ENCODE results near the gene EP400. TPM values are rescaled to one million over a fixed set of nuclear protein-coding genes. Genes with fewer than 3 reads are reported as not detected.

Gene EP400
- total and polyA plus RNA-seq, 2 of the 4 experiments (the other 2 are of a cell fraction): 4.3 to 11.4 TPM

GRCh38 chr12:131962069-131962468 lies 12.3 kb downstream of the EP400 start:
- Histone ChIP-seq H2BK20ac (ENCODE audit: low read depth, low read length) (no peak overlapping the region), H3K79me1 (ENCODE audit: low read depth in 1 of 2, low read length in 2 of 2) (peaks cover 17 to 67% of the 10 kb centered on the region in 2 experiments), H2AFZ (replicated peaks; ENCODE audit: low read length, poor library complexity) (no peak overlapping the region), H3K36me3 (ENCODE audit: control insufficient read depth, insufficient read depth, low read length) (peaks cover 5% of the 10 kb centered on the region), H4K91ac (ENCODE audit: insufficient read depth, low read depth, low read length) (no peak overlapping the region), H3K9me3 (ENCODE audit: control insufficient read depth, insufficient read depth, low read length) (no peaks in the 10 kb centered on the region), H4K20me1 (ENCODE audit: insufficient read depth, low read length) (peaks cover 55% of the 10 kb centered on the region), H2BK15ac (ENCODE audit: low read depth, low read length) (no peak overlapping the region), H3K18ac (ENCODE audit: low read depth, low read length) (no peak overlapping the region), H2AK9ac (replicated peaks; ENCODE audit: low read depth, low read length, poor library complexity) (no peak overlapping the region), H3K23ac (ENCODE audit: low read depth, low read length) (no peak overlapping the region), H3K4me3 (ENCODE audit: insufficient read depth, low read depth, low read length) (no peak overlapping the region), H3K14ac (replicated peaks; ENCODE audit: low read depth, low read length) (no peak overlapping the region), H3K4me1 (ENCODE audit: control insufficient read depth, insufficient read depth, low read length) (peaks cover 8% of the 10 kb centered on the region), H3K27ac (ENCODE audit: insufficient read depth, low read length) (no peak overlapping the region), H3K9me1 (ENCODE audit: insufficient read depth, low read length) (peaks cover 19% of the 10 kb centered on the region), H3K27me3 (ENCODE audit: control insufficient read depth, insufficient read depth, low read length) (no peaks in the 10 kb centered on the region), H3K9ac (ENCODE audit: low read depth, low read length) (no peak overlapping the region), H4K5ac (ENCODE audit: low read depth, low read length) (no peak overlapping the region), H2AK5ac (ENCODE audit: low read depth, low read length) (no peak overlapping the region), H2BK5ac (ENCODE audit: low read depth, low read length, poor library complexity, severe bottlenecking) (no peak overlapping the region), H2BK120ac (ENCODE audit: low read depth, low read length) (no peak overlapping the region), H3K4me2 (ENCODE audit: low read depth, low read length) (no peak overlapping the region), H3K4ac (ENCODE audit: low read depth, low read length) (no peak overlapping the region), H4K8ac (ENCODE audit: low read depth in 2 of 2, low read length in 2 of 2) (no peak overlapping the region), H3K56ac (ENCODE audit: extremely low read depth, insufficient read depth, low read length) (no peak overlapping the region)
- dilution Hi-C loops (cut with HindIII; ENCODE audit: low sequenced_read_pairs, unreplicated experiment) (no loop called here), in situ Hi-C loops (cut with MboI; ENCODE audit: low sequenced_read_pairs) (no loop called here), intact Hi-C loops (cut with micrococcal nuclease) (no loop called here)
- POLR2A ChIA-PET (ENCODE audit: unreplicated experiment): no interaction called here
- CTCF ChIA-PET: no interaction called here
- BruUV-seq (replicated peaks): no TSS peak
- TF ChIP-seq MAFK (IDR thresholded peaks at IDR 0.05; ENCODE audit: low read depth, low read length) (no peak), FOS (IDR thresholded peaks at IDR 0.05; ENCODE audit: low read depth, low read length) (no peak), CEBPB (IDR thresholded peaks at IDR 0.05; ENCODE audit: low read depth, low read length) (no peak), CTCF (conservative IDR thresholded peaks at IDR 0.05; ENCODE audit: low read depth, low read length) (no peak), NFE2L2 (IDR thresholded peaks at IDR 0.05; ENCODE audit: low read depth, low read length) (no peak)
- DNase-seq (no peak), ATAC-seq (ENCODE audit: low read depth) (no peak)
- 100% methylated on average over 3 of the region's 8 CpGs; no CpG with 5 or more reads in 1 of the 2 experiments for WGBS, 2 experiments (ENCODE audit: extremely low coverage in 2 of 2, insufficient read length in 1 of 2)
